IPS-NIHi11 (cell line): ENCODE results near the gene NKX2-3.
A peak's percentile ranks its signal among the peaks of the same experiment; 100 is the strongest.

Experiments
- DNase-seq: peaks from one replicate; pipeline ENCODE4 v3.0.0; 2012; ENCODE audit warnings: mixed read lengths, low spot score

The NKX2-3 gene

DNA sequence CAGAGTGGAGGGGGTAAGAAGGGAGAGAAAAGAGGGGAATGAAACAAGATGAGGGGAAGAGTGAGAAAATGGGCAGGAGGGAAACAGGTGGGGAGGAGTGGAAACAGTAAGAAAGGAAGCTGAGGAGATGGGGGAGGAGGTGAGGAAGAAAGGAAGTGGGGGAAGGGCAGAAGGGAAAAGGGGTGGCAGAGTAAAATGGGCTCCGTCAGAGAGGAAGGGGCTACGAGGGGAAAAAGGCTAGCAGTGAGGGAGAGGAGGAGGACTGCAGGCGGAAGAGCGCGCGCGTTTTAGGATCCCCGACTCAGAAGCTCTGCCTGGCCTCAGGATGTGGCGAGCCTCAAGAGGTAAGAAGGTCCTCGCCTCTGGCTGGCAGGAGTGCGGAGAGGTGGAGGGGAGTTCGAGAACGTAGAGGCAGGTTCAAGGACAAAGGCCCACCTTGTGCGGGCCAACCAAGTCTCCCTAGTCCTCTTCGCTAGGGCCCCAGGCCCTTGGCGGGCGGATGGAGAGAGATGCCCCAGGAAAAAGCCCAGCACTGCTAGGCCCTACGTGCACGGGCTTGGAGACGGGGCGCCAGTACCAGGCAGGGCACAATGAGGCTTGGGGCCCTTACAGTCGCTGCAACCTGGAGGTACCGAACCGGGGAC, 5.8 kb upstream of the NKX2-3 start:
- DNase-seq: no peak

DNA sequence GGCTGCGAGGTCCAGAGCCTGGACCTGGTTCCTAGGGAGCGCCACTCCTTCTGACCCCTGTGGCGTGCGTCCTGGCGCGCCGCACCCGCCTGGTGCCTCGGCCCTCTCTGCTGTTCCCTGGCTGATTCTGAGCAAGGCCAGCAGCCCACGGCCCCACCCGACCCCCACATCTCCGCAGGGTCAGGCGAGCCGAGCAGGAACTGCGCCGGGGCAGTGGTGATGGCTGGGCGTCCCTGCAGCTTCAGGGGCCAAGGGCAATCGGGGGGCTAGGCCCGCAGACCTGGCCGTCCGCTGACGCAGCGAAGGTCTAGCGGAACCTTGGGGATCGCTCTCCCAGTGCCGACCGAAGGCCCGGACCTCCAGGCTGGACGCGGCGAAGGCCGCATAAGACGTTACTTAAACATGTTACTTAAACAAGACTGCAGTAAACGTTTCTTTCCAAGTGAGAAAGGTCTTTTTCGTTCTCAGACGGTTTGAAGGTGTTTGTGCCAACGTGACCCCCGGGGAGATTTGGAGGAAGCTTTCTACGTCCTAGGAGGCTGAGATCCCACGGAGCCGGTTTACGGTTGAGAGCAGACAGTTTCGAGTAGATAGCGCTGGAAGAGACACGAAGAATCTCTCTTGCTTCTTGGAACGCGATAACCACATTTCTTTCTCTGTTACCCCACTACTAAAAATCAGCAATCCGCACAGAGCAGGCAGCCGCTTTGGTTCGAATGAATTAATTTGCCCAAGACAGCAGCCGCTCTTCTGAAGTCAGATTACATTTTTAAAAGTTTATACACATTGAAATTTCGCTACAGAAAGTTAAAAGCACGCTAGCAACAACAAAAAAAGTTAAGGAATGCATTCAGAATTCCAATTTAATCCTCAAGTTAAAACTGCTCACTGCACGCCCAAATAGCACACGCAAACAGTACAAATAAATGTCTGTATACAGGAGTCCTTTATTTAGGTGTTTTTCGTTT, 4.9 kb upstream of the NKX2-3 start:
- no peak for DNase-seq

DNA sequence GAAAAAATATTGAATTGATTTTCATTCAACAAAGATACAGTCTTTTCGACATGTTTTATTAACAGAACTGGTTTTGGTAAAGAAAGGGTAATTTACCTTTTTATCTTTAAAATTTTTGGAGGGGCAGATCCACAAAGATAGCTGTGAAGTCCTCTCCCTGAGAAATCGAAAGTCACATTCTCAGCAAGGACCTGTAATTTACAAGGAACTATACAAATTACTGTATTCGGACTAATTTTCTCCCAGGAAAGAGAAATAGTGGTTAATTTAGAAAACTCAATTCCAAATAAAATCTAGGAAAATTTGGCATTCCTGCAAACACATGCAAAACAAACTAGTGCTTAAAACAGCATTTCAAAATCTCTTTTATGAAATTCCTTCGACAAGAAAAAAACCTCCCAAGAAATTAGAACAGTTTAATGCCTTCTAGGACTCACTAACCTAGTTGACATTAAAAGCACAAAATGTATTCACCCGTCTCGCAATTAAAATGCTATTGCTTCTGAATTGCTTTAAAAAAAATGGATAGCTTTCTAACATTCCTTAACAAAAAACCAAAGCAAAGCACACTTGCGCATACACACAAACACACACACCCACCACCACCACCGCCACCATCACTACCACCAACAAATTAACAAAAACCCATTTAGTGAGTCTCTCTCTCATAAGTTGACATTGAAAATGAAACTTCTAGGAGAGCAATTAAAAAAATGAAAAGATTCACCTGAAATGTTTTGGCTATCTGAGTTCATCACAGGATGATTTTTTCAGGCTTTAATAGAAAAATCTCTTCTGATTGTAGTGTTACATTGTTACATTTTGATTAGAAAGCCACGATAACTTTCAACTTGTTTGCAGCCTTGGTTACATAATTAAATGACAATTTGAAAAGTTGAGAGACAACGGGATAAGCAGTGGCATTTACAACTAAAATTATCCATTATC, 4.0 kb upstream of the NKX2-3 start:
- no peak for DNase-seq

- no peak for DNase-seq
These were observed 3.1 kb upstream of the NKX2-3 start for GRCh38 chr10:99529591-99530107.

DNA sequence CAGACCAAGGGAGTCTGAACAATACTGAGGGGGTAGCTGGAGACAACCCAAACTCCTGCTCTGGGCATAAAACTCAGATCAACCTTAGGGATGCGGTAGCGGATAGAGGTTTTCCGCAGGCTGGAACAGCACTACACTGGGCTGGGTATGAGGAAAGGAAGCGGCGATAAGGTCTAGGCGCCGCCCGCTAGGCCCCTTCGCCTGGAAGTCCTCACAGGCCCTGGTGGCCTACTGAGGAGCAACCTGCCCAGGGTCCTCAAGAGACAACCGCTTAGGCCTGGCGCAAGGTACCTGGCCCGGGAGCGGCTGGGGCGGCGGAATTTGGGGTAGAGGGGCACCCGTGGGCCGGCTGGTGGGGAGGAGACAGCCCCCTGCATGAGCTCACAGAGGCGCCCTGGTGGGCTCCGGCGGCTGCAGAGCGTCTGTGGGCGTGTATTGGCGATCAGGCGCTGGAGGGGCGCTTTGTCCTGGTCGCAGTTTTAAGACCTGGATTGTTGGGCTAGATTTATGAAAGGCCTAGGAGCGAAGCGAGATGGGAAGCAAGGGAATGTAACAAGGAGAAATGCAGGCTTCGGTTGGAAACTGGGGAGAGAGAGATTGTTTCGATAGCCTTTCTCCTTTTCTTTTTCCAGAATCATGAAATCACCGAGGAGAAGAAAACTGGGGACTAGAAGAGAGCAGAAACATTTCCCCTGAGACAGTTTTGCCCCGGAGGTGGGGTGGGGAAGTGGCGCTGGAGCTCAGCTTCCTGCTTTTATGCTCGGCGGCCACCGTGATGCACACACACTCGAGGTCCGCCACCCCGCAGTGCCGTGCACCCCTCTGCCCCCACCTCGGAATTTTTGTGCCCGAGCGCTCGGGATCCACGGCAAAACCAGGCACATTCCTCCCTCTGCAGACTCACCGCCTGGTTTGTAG, 2.4 kb upstream of the NKX2-3 start:
- DNase-seq: no peak

GRCh38 chr10:99531026-99531695, 1.6 kb upstream of the NKX2-3 start:
- DNase-seq: peak; percentile 63

- no peak for DNase-seq
These were observed 797 bp upstream of the NKX2-3 start for GRCh38 chr10:99531696-99532593.

- no peak for DNase-seq
These were observed 1.0 kb downstream of the NKX2-3 start for GRCh38 chr10:99533496-99534449.

- no peak for DNase-seq
These were observed 1.8 kb downstream of the NKX2-3 start for GRCh38 chr10:99534450-99534938.

DNA sequence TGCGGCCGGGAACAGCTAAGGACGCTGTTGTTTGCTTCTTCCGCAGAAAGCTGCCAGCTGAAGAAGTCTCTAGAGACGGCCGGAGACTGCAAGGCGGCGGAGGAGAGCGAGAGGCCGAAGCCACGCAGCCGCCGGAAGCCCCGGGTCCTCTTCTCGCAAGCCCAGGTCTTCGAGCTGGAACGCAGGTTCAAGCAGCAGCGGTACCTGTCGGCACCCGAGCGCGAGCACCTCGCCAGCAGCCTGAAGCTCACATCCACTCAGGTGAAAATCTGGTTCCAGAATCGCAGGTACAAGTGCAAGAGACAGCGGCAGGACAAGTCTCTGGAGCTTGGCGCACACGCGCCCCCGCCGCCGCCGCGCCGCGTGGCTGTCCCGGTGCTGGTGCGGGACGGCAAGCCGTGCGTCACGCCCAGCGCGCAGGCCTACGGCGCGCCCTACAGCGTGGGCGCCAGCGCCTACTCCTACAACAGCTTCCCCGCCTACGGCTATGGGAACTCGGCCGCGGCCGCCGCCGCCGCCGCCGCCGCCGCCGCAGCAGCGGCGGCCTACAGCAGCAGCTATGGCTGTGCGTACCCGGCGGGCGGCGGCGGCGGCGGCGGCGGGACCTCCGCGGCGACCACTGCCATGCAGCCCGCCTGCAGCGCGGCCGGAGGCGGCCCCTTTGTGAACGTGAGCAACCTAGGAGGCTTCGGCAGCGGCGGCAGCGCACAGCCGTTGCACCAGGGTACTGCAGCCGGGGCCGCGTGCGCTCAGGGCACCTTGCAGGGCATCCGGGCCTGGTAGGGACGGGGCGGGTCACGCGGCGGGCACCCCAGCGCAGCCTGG, 2.4 kb downstream of the NKX2-3 start:
- peak; percentile 48 for DNase-seq

GRCh38 chr10:99535764-99536337, 3.1 kb downstream of the NKX2-3 start:
- no peak for DNase-seq

DNA sequence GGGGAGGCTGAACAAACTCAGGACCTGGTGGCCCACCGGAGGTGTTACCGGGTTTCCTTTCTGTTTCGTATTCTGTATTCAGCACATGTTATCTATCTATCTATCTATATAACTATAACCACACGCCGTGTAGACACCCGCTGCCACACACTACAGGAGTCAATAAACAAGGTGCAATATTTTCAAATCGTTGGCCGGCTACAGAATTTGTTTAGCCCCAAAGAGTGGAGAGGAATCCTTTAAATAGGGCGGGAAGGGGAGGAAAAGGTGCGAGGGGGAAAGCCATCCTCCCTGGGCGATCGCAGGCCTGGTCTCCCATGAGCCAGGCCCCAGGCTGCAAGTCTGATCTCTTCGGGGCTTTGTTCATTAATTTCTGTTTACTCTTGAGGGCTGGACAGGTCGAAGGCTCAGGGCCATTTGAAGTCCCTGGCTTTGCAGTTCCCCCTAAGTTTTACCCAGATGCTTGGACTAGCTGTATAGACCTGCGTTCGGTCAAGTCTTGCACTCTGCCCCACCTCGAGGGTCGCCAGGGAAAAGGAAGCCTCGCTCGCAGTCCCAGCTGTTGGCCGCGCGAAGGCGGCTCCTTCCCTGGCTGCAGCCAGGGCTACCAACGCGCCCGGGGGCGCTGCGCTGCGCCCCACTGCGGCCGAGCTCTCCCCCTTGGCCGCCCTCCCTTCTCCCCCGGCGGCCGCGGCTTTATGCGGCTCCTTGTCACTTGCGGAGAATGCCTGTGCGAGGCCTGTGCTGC, 3.8 kb downstream of the NKX2-3 start:
- DNase-seq: peak; percentile 50

GRCh38 chr10:99537086-99537988, 4.6 kb downstream of the NKX2-3 start:
- peak; percentile 61 for DNase-seq

- DNase-seq: no peak
These were observed 5.5 kb downstream of the NKX2-3 start for GRCh38 chr10:99537989-99538917.
